Progenitor cell of endocrine pancreas (in vitro differentiated cells): Measurements from ENCODE around the gene IFI27L1. TPM values are rescaled to one million over a fixed set of nuclear protein-coding genes. Genes with fewer than 3 reads are reported as not detected.

Source experiments
- DNase-seq: peaks from one replicate; pipeline ENCODE4 v3.0.0; 2021; ENCODE audit warnings: low spot score; ENCODE audit not compliant: unreplicated experiment
- H3K27ac Mint-ChIP-seq: 2 replicates; pipeline ENCODE4 v1.8.0; 2021; ENCODE audit warnings: mild to moderate bottlenecking, moderate library complexity, mixed read lengths
- H3K27me3 Mint-ChIP-seq: 2 replicates; pipeline ENCODE4 v1.8.0; 2021; ENCODE audit warnings: mixed read lengths
- H3K36me3 Mint-ChIP-seq: 2 replicates; pipeline ENCODE4 v1.8.0; 2022; ENCODE audit warnings: mixed read lengths; ENCODE audit not compliant: insufficient read depth
- H3K4me1 Mint-ChIP-seq: 2 replicates; pipeline ENCODE4 v1.8.0; 2021; ENCODE audit warnings: low read depth, mixed read lengths
- H3K4me3 Mint-ChIP-seq: 2 replicates; pipeline ENCODE4 v1.8.0; 2021; ENCODE audit warnings: low read depth, mild to moderate bottlenecking, moderate library complexity, mixed read lengths
- H3K9me3 Mint-ChIP-seq: 2 replicates; pipeline ENCODE4 v1.8.0; 2021; ENCODE audit warnings: low read depth, mixed read lengths
- long read RNA-seq: library from polyadenylated mRNA; unstranded; transcript quantifications from one replicate; pipeline ENCODE4 v2.0.0, GENCODE V29; 2020
- total RNA-seq: library from RNA; stranded (reverse); gene quantifications from 2 replicates; pipeline ENCODE4 v1.2.1, GENCODE V29; 2021
- TF ChIP-seq, protein P1 (sequence below): fragments of 200-600 bp; sonication (generic); IDR thresholded peaks from one replicate; pipeline ENCODE4 v1.5.0; 2021; ENCODE audit warnings: antibody characterized with exemption, mild to moderate bottlenecking; ENCODE audit not compliant: unreplicated experiment

Gene IFI27L1, protein sequence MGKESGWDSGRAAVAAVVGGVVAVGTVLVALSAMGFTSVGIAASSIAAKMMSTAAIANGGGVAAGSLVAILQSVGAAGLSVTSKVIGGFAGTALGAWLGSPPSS
- total RNA-seq: 28.9 TPM in 2 replicates
- long read RNA-seq, partial matches to known transcripts: 5 of 25 reads
- long read RNA-seq, other reads (novel, unspliced or antisense): 19 of 25 reads

DNA sequence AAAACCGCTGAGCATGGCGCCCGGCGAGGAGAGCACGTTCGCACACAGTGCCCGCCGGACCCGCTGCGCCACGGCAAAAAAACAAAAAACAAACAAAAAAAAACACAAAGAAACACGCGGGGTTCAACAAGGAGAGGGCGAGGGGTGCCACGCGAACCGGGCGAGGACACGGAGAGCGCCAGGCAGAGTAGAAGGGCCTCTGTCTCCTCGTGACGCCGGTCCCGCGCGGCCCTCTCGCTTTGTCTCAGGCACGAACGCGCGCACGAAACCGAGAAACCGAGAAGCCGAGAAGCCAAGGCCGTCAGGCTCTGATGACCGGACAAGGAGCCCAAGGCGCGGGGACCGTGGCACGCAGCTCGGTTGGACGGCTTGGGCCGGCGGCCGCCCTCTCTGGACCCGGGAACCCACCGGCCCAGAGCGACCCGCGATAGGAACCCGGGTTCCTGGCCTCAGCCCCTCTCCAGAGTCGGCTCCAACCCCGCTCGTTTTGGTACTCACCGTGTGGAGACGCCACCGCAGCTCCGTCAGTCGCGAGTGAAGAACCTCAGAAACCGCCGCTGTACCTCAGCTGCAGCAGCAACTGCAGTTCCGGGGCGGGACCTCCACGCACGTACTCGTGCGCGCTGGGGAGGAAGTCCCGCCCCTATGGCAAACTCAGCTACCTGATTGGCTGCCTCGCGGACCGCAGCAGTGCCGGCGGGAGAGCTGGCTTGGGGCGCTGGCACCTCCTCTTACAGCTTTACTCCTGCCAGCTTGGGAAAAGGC, at the start of gene IFI27L1, which contains the start of gene DDX24:
Gene IFI27L1 (plus strand): TSS at position 690 of the 765 bp plus-strand sequence. CDS start 15,628 bp downstream, outside the sequence.
Gene DDX24 (minus strand): TSS at position 582 of the 765 bp plus-strand sequence. CDS start 1,460 bp downstream, outside the sequence.
- TF ChIP-seq, protein P1, sequence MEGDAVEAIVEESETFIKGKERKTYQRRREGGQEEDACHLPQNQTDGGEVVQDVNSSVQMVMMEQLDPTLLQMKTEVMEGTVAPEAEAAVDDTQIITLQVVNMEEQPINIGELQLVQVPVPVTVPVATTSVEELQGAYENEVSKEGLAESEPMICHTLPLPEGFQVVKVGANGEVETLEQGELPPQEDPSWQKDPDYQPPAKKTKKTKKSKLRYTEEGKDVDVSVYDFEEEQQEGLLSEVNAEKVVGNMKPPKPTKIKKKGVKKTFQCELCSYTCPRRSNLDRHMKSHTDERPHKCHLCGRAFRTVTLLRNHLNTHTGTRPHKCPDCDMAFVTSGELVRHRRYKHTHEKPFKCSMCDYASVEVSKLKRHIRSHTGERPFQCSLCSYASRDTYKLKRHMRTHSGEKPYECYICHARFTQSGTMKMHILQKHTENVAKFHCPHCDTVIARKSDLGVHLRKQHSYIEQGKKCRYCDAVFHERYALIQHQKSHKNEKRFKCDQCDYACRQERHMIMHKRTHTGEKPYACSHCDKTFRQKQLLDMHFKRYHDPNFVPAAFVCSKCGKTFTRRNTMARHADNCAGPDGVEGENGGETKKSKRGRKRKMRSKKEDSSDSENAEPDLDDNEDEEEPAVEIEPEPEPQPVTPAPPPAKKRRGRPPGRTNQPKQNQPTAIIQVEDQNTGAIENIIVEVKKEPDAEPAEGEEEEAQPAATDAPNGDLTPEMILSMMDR: no peak
- no peaks in the 10 kb centered on the region for H3K9me3 Mint-ChIP-seq
- peaks cover 19% of the 10 kb centered on the region for H3K36me3 Mint-ChIP-seq
- peak within 1 kb of the TSS; percentile 100 for H3K4me3 Mint-ChIP-seq
- peak within 1 kb of the TSS; percentile 99 for H3K27ac Mint-ChIP-seq
- no peaks in the 10 kb centered on the region for H3K27me3 Mint-ChIP-seq
- H3K4me1 Mint-ChIP-seq: peaks cover 43% of the 10 kb centered on the region
- peak; percentile 92 for DNase-seq

- Mint-ChIP-seq H3K4me3 (no peak overlapping the region), H3K27ac (no peak overlapping the region), H3K4me1 (peaks cover 6% of the 10 kb centered on the region)
Observed at GRCh38 chr14:94031883-94032279, 49.2 kb upstream of the IFI27L1 start.

DNA sequence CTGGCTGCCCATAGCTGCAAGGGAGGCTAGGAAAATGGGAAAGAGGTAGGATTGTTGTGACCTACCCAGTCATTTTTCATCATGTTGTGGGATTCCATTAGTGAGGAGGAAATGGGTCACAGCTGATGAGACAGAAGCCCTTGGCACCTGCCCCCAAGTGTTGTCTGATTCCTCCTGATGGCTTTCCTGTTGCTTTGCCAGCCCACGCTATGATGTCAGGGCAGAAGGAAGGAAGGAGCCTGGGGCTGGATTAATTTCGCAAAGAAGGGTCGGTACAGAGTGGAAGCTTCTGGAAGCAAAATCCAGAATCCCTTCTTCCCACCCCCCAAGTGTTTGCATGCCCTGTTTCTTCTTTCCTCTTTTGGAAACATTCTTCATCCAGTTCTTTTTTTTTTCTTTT, 46.2 kb upstream of the IFI27L1 start:
- no peak overlapping the region for H3K27ac Mint-ChIP-seq
- TF ChIP-seq, protein P1: no peak

More at GRCh38 chr14:94031883-94032279, 49.2 kb upstream of the IFI27L1 start:
- no peak for DNase-seq
- no peaks in the 10 kb centered on the region for H3K9me3 Mint-ChIP-seq
- no peaks in the 10 kb centered on the region for H3K27me3 Mint-ChIP-seq
- H3K36me3 Mint-ChIP-seq: peaks cover 11% of the 10 kb centered on the region
- TF ChIP-seq, protein P1: no peak

GRCh38 chr14:94036313-94037167, 44.6 kb upstream of the IFI27L1 start:
- Mint-ChIP-seq H3K36me3 (peaks cover 11% of the 10 kb centered on the region), H3K9me3 (no peaks in the 10 kb centered on the region), H3K4me1 (no peaks in the 10 kb centered on the region), H3K4me3 (no peak overlapping the region), H3K27me3 (no peaks in the 10 kb centered on the region), H3K27ac (peak overlapping the region; percentile 18)
- TF ChIP-seq, protein P1: peak; percentile 78
- peak; percentile 56 for DNase-seq

More for the DNA sequence above, 46.2 kb upstream of the IFI27L1 start:
- Mint-ChIP-seq H3K9me3 (no peaks in the 10 kb centered on the region), H3K4me1 (no peaks in the 10 kb centered on the region), H3K27me3 (no peaks in the 10 kb centered on the region), H3K36me3 (peaks cover 11% of the 10 kb centered on the region), H3K4me3 (no peak overlapping the region)
- no peak for DNase-seq

- DNase-seq: no peak
- TF ChIP-seq, protein P1: no peak
- Mint-ChIP-seq H3K27me3 (no peaks in the 10 kb centered on the region), H3K27ac (no peak overlapping the region), H3K4me1 (no peaks in the 10 kb centered on the region), H3K4me3 (no peak overlapping the region), H3K9me3 (no peaks in the 10 kb centered on the region), H3K36me3 (peaks cover 14% of the 10 kb centered on the region)
Observed at GRCh38 chr14:94037954-94038353, 43.2 kb upstream of the IFI27L1 start.
